Ovary (tissue), 9 donors: ENCODE data around the gene ZNF609. TPM values are rescaled to one million over a fixed set of nuclear protein-coding genes. Genes with fewer than 3 reads are reported as not detected.
A peak's percentile ranks its signal among the peaks of the same experiment; 100 is the strongest.

ENCODE experiments used
- DNase-seq, 5 donors: peaks; one replicate each; pipeline ENCODE4 v3.0.0-alpha.2; 2019 to 2020
- H3K27ac ChIP-seq, 2 donors: fragments of 200-600 bp; one replicate each; pipeline versions ENCODE4 v1.5.1 to v1.8.0; 2019 to 2022
- H3K27me3 ChIP-seq: fragments of 200-600 bp; one replicate; pipeline ENCODE4 v1.8.0; 2022
- H3K36me3 ChIP-seq: fragments of 200-600 bp; sonication (generic); one replicate; pipeline ENCODE4 v1.5.1; 2019
- H3K4me1 ChIP-seq: one replicate; pipeline ENCODE4 v1.8.1; 2013; ENCODE audit warnings: mild to moderate bottlenecking, moderate library complexity; ENCODE audit not compliant: insufficient read depth
- H3K4me3 ChIP-seq: fragments of 200-600 bp; sonication (generic); one replicate; pipeline ENCODE4 v1.5.1; 2017
- H3K9me3 ChIP-seq, 2 donors: fragments of 200-600 bp in 1 of 2; sonication (generic) in 1 of 2; one replicate each; pipeline versions ENCODE4 v1.5.1 to v1.8.1; 2013 to 2019; ENCODE audit warnings: mild to moderate bottlenecking in 1 of 2, moderate library complexity in 1 of 2
- EP300 ChIP-seq: sonication (generic); formaldehyde crosslinking; IDR thresholded peaks from one replicate; pipeline ENCODE4 v1.6.1; 2017; ENCODE audit warnings: antibody characterized with exemption
- POLR2A ChIP-seq: fragments of 450-650 bp; IDR thresholded peaks from one replicate; pipeline ENCODE4 v1.6.1; 2017; ENCODE audit warnings: antibody characterized with exemption, mild to moderate bottlenecking, moderate library complexity
- WGBS, 3 donors: extraction: QIAGEN DNeasy Blood & Tissue Kit in 1 of 3; methylation state at CpG; one replicate each; pipeline versions ENCODE4 v1.1.5 to v1.1.7; 2013 to 2017; 5-methylcytosine and 5-hydroxymethylcytosine counted together
- intact Hi-C, 4 donors: fragments of 100-400 bp; cut with DNase I; formaldehyde crosslinking; loops; one replicate each; pipeline versions ENCODE4 v1.11.0 to v1.15.1; 2022 to 2023
- polyA plus RNA-seq, 2 donors: library from polyadenylated mRNA; stranded (reverse); fragments of 200-250 nt in 1 of 2; fragments of 350-450 nt in 1 of 2; fragmentation: Illumina TruSeq in 1 of 2; extraction: RNeasy Lipid Tissue Mini Kit (QIAGEN cat#74804) in 1 of 2; gene quantifications; one replicate each; pipeline ENCODE4 v1.2.3, GENCODE V29; 2013 to 2014
- total RNA-seq, 7 donors: library from RNA; depleted of rRNA in 2 of 7; stranded (reverse); fragments of >200 nt in 2 of 7; fragmentation: NEBNext Ultra II Directional in 3 of 7; extraction: Animal tissue kit (Norgen Biotek cat#: 25700) in 3 of 7; gene quantifications; one replicate each; pipeline versions ENCODE4 v1.1.0 to v1.2.4, GENCODE V29; 2016 to 2023
- TF ChIP-seq, protein P1 (sequence below), 3 donors: fragments of 450-650 bp in 2 of 3; fragments of 200-600 bp in 1 of 3; IDR thresholded peaks; one replicate each; pipeline versions ENCODE4 v1.5.1 to v1.8.0; 2016 to 2022; ENCODE audit warnings: antibody characterized with exemption in 3 of 3, mild to moderate bottlenecking in 1 of 3
- donor health status: DM: no; HTN: no; CAD: no; lungs with moderate emphysema.
- donor health status: DM: no; HTN: no; CAD: no.
- donor health status: Bipolar disorder and iron deficiency.
- donor health status: DM: yes; HTN: yes; CAD: no.
- donor health status: DM: no; HTN: no; CAD: no.
- donor health status: DM: yes; HTN: yes; CAD: no.

ZNF609 gene
- total and polyA plus RNA-seq, 9 donors = 18.4 to 63.6 (median 40.7) TPM

GRCh38 chr15:64687172-64687571 is 226.8 kb downstream of the ZNF609 start:
- no peak overlapping the region for H3K4me3 ChIP-seq
- no peaks in the 10 kb centered on the region for H3K27me3 ChIP-seq
- no peak for DNase-seq
- H3K27ac ChIP-seq = peak overlapping the region in 1 of 2 donors; percentile 46
- TF ChIP-seq POLR2A (no peak), EP300 (no peak)
- TF ChIP-seq, protein P1, sequence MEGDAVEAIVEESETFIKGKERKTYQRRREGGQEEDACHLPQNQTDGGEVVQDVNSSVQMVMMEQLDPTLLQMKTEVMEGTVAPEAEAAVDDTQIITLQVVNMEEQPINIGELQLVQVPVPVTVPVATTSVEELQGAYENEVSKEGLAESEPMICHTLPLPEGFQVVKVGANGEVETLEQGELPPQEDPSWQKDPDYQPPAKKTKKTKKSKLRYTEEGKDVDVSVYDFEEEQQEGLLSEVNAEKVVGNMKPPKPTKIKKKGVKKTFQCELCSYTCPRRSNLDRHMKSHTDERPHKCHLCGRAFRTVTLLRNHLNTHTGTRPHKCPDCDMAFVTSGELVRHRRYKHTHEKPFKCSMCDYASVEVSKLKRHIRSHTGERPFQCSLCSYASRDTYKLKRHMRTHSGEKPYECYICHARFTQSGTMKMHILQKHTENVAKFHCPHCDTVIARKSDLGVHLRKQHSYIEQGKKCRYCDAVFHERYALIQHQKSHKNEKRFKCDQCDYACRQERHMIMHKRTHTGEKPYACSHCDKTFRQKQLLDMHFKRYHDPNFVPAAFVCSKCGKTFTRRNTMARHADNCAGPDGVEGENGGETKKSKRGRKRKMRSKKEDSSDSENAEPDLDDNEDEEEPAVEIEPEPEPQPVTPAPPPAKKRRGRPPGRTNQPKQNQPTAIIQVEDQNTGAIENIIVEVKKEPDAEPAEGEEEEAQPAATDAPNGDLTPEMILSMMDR (IDR thresholded peaks at IDR 0.05) = no peak
- H3K9me3 ChIP-seq = no peaks in the 10 kb centered on the region
- 21 to 27% (median 22%) methylated on average over 2 of the region's 2 CpGs for WGBS, 3 donors
- intact Hi-C loops = loop anchor here (2.0 to 10.0 kb wide), 4 partner anchors 42 to 262 kb away; no protein-coding TSS in a partner anchor
- no peaks in the 10 kb centered on the region for H3K36me3 ChIP-seq
- H3K4me1 ChIP-seq = peaks cover 31% of the 10 kb centered on the region

DNA sequence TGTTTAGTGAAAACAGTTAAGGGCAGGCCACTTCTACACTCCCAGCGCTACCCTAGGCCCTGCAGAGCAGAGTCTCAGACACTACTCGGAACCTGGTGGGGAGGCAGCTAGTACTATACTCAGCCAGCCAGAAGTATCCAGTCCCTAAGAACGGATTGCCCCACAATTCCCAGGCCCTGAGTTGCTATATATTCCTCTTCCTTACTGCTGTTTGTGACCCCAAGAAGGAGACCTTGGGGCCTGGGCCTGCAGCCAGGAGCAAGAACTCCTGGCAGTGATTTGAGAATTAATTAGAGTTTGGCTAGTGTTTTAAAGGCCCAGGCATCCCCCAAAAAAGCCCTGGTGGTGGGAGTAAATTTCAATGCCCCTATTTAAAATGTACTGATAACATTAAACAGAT is 227.3 kb downstream of the ZNF609 start:
- peaks cover 34% of the 10 kb centered on the region for H3K4me1 ChIP-seq
- TF ChIP-seq POLR2A (no peak), EP300 (no peak)
- TF ChIP-seq, protein P1 (IDR thresholded peaks at IDR 0.05) = no peak
- H3K36me3 ChIP-seq = no peaks in the 10 kb centered on the region
- intact Hi-C loops = loop anchor here (2.0 to 10.0 kb wide), 5 partner anchors 39 to 263 kb away; no protein-coding TSS in a partner anchor
- no peaks in the 10 kb centered on the region for H3K9me3 ChIP-seq
- no peak overlapping the region for H3K4me3 ChIP-seq
- WGBS, 3 donors = 12 to 22% (median 13%) methylated on average over 3 of the region's 3 CpGs
- DNase-seq = peak; percentile 33 to 71 (median 50)
- peak overlapping the region in 1 of 2 donors; percentile 46 for H3K27ac ChIP-seq
- H3K27me3 ChIP-seq = no peaks in the 10 kb centered on the region

DNA sequence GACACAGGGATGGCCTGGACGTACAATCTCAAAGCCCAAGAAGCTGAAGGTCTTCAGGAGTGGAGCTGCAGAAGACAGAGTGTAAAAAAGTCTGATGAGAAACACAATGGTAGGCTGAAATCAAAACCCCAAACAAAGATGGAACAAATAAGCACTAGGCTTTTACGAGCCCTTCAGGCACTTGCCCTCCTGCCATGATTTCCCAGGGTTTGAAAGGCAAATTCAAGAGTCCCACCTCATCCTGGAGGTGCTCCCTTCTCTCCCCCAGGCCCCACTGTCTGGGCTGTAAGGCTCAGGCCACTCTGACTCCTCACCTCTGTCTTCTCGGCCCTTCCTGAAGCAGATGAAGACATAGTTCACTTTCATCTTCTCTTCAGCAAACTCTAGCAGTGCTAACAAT is 228.4 kb downstream of the ZNF609 start:
- DNase-seq = no peak
- no peaks in the 10 kb centered on the region for H3K36me3 ChIP-seq
- peaks cover 36% of the 10 kb centered on the region for H3K4me1 ChIP-seq
- no peaks in the 10 kb centered on the region for H3K27me3 ChIP-seq
- no peak for TF ChIP-seq POLR2A
- TF ChIP-seq EP300 = no peak
- TF ChIP-seq, protein P1 (IDR thresholded peaks at IDR 0.05) = no peak
- 74 to 86% (median 79%) methylated on average over 3 of the region's 3 CpGs for WGBS, 3 donors
- H3K27ac ChIP-seq = peak overlapping the region in 1 of 2 donors; percentile 46
- intact Hi-C loops = loop anchor here in 3 of 4 donors (2.0 to 10.0 kb wide), 4 partner anchors 38 to 264 kb away; no protein-coding TSS in a partner anchor
- no peak overlapping the region for H3K4me3 ChIP-seq
- H3K9me3 ChIP-seq = no peaks in the 10 kb centered on the region

DNA sequence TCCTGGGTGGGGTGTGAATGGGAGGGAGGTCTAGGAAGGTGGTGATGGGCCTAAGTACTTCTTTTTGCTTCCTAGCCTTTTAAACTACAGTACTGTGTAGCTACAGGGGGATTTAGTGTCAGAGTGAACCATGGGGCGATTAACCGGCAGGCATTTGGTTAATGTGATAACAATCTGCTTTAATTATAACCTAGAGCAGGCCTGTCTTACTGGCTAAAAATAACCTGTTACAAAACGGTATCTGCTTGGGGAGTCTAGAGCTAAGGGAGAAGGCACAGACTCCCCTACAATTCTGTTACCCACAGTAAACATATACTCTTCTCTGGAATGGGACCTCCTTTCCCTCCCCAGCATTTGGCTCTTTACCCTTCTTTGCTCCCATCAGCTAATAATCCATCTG is 229.6 kb downstream of the ZNF609 start:
- Histone ChIP-seq H3K4me1 (peaks cover 42% of the 10 kb centered on the region), H3K27ac (peak overlapping the region in 1 of 2 donors; percentile 41), H3K27me3 (no peaks in the 10 kb centered on the region), H3K9me3 (no peaks in the 10 kb centered on the region), H3K36me3 (no peaks in the 10 kb centered on the region), H3K4me3 (no peak overlapping the region)
- DNase-seq = no peak
- intact Hi-C loops = no loop called here
- WGBS, 3 donors = 28 to 43% (median 34%) methylated on average over 3 of the region's 3 CpGs
- no peak for TF ChIP-seq POLR2A
- TF ChIP-seq, protein P1 (IDR thresholded peaks at IDR 0.05) = no peak
- no peak for TF ChIP-seq EP300
